ENCODE results near the gene RGS12. TPM values are rescaled to one million over a fixed set of nuclear protein-coding genes. Genes with fewer than 3 reads are reported as not detected.

RGS12 gene
- total RNA-seq, 4 donors from 2014 or later, result 12.4 to 77.4 (median 17.3) TPM

- no peak for DNase-seq
- 45 to 64% methylated on average over 7 to 8 of the region's 8 CpGs for WGBS, 2 donors (ENCODE audit: low coverage in 1 of 2)
Measured at GRCh38 chr4:3342182-3342854, 49.5 kb downstream of the RGS12 start.

More at GRCh38 chr4:3342182-3342854, 49.5 kb downstream of the RGS12 start:
- no peak overlapping the region for H3K4me3 ChIP-seq
- peaks cover 0 to 12% (median 0%) of the 10 kb centered on the region in 4 donors for H3K4me1 ChIP-seq
- intact Hi-C loops (cut with DNase I; ENCODE audit: low total_unique reads) (no loop called here), in situ Hi-C loops (cut with MboI; ENCODE audit: low pct_ligation_motif_present in 1 of 4, low pct_unique_long_range_greater_than_20kb in 1 of 4, low sequenced_read_pairs in 3 of 4) (loop anchor here in 1 of 4 donors (10.0 kb wide), 1 partner anchor 92 kb away; no protein-coding TSS in a partner anchor)
- no peak overlapping the region for H3K27ac ChIP-seq
- no peaks in the 10 kb centered on the region for H3K27me3 ChIP-seq
- H3K9me3 ChIP-seq, result no peaks in the 10 kb centered on the region
- no peaks in the 10 kb centered on the region for H3K36me3 ChIP-seq
- TF ChIP-seq CTCF (IDR thresholded peaks at IDR 0.05) (no peak), POLR2AphosphoS5 (IDR thresholded peaks at IDR 0.05) (no peak), EP300 (IDR thresholded peaks at IDR 0.05; ENCODE audit: low read depth) (no peak), POLR2A (IDR thresholded peaks at IDR 0.05) (no peak)

Other genes with a start within 250 kb of the RGS12 start
- not detected for gene HTT-AS, start 218.5 kb upstream of the RGS12 start, total RNA-seq
- gene HTT, start 218.3 kb upstream of the RGS12 start, total RNA-seq, result 100 to 1,000 TPM in 1 of 4 donors, 10 to 100 TPM in 3; 40.0 to 111 (median 79.4) TPM
- 1 to 10 TPM in 1 of 4 donors, under 1 TPM in 2, not detected in 1; 0.68 to 1.3 (median 0.80) TPM for gene MSANTD1, start 43.9 kb upstream of the RGS12 start, total RNA-seq
- gene HGFAC, start 148.9 kb downstream of the RGS12 start, total RNA-seq, result not detected
- gene DOK7, start 170.3 kb downstream of the RGS12 start, total RNA-seq, result under 1 TPM in 2 of 4 donors, not detected in 2; 0.27 to 0.95 TPM
- 100 to 1,000 TPM in 3 of 4 donors, 10 to 100 TPM in 1; 98.6 to 140 (median 115) TPM for gene LRPAP1, start 239.4 kb downstream of the RGS12 start, total RNA-seq